Esophagus squamous epithelium (tissue), 5 donors: ENCODE data around the gene SSRP1. TPM values are rescaled to one million over a fixed set of nuclear protein-coding genes. Genes with fewer than 3 reads are reported as not detected.

ENCODE experiments used
- DNase-seq: peaks from one replicate; lab custom pipeline; 2025; lab: John Stamatoyannopoulos, UW
- H3K27ac ChIP-seq, 4 donors: fragments of 200-600 bp; sonication (generic); one replicate each; pipeline ENCODE4 v1.5.1; 2016 to 2019; ENCODE audit warnings: mild to moderate bottlenecking in 1 of 4
- H3K27me3 ChIP-seq, 4 donors: fragments of 200-600 bp; sonication (generic); 1 replicate in 3 of 4; 2 replicates in 1 of 4; pipeline versions ENCODE4 v1.5.1 to v1.6.0; 2017 to 2021; ENCODE audit warnings: antibody characterized with exemption in 1 of 4
- H3K36me3 ChIP-seq, 3 donors: fragments of 200-600 bp; sonication (generic); one replicate each; pipeline ENCODE4 v1.5.1; 2016 to 2019
- H3K4me1 ChIP-seq, 3 donors: fragments of 200-600 bp; sonication (generic); one replicate each; pipeline ENCODE4 v1.5.1; 2017 to 2019
- H3K4me3 ChIP-seq, 4 donors: fragments of 200-600 bp; sonication (generic); 1 replicate in 3 of 4; 2 replicates in 1 of 4; pipeline ENCODE4 v1.5.1; 2016 to 2019; ENCODE audit warnings: mild to moderate bottlenecking in 2 of 4, moderate library complexity in 1 of 4
- H3K9me3 ChIP-seq, 3 donors: fragments of 200-600 bp; sonication (generic); one replicate each; pipeline ENCODE4 v1.5.1; 2016 to 2019
- CTCF ChIP-seq, 6 experiments: fragments of 450-650 bp in 4 of 6; fragments of 200-600 bp in 2 of 6; sonication (generic) in 2 of 6; IDR thresholded peaks; one replicate each; pipeline ENCODE4 v1.5.1; 2016 to 2019; ENCODE audit warnings: antibody characterized with exemption in 6 of 6, mild to moderate bottlenecking in 4 of 6, moderate library complexity in 4 of 6
- POLR2A ChIP-seq, 4 donors: fragments of 450-650 bp; IDR thresholded peaks; one replicate each; pipeline ENCODE4 v1.6.1; 2017; ENCODE audit warnings: antibody characterized with exemption in 4 of 4, mild to moderate bottlenecking in 4 of 4, moderate library complexity in 3 of 4
- WGBS, 2 donors: methylation state at CpG; one replicate each; pipeline ENCODE4 v1.1.5; 2018; 5-methylcytosine and 5-hydroxymethylcytosine counted together
- intact Hi-C: fragments of 100-400 bp; cut with DNase I; formaldehyde crosslinking; loops from one replicate; pipeline ENCODE4 v1.15.0; 2022
- total RNA-seq, 4 donors: library from RNA; depleted of rRNA; stranded (reverse); fragments of >200 nt; gene quantifications; one replicate each; pipeline ENCODE4 v1.1.0, GENCODE V29; 2016
- donor health status: DM: yes; HTN: yes; CAD: no.

The SSRP1 gene
- total RNA-seq, 4 donors from 2014 or later: 49.0 to 98.8 (median 81.3) TPM

DNA sequence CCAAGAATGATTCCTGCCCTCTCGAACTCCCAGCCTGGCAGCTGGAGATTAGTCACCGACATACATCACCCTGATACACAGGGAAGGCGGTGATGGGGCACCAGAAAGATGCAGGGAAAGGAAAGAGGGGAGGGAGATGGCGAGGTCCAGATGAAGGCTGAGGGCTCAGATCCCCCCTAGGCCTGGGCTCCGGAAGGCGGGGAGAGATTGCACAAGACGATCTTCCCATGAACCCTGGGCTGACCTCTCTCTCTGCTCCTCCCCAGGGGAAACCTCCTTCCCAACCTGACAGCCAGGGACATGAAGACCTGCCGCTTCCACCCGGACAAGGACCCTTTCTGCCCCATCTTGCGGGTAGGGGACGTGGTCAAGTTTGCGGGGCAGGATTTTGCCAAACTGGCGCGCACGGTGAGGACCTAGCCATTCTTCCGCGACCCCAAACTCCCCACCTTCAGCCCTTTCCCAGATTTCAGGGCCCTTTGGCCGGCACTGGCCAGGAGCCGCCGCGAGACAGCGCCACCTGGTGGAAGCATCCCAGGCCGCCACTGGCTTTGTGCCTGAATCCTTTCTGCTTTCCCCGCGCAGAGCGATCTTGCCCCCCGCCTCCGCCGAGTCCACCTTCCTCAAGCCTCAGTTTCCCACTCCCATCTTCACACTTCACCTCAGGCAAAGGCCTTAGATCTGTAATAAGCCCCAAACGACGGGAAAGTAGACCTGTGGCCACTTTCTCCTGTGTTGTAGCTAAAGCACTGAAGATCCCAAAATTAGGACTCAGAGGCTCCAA lies 14.0 kb upstream of the SSRP1 start:
- Histone ChIP-seq H3K36me3 (no peaks in the 10 kb centered on the region), H3K27ac (no peak overlapping the region), H3K4me1 (peaks cover 0 to 20% (median 3%) of the 10 kb centered on the region in 3 donors), H3K4me3 (no peak overlapping the region), H3K9me3 (no peaks in the 10 kb centered on the region), H3K27me3 (no peaks in the 10 kb centered on the region)
- TF ChIP-seq POLR2A (IDR thresholded peaks at IDR 0.05) (no peak), CTCF (IDR thresholded peaks at IDR 0.05) (peak; percentile 71 to 91 (median 77))
- intact Hi-C loops: loop anchor here (10.0 kb wide), 2 partner anchors 125 to 285 kb away; no protein-coding TSS in a partner anchor
- 18 to 25% methylated on average over 22 to 24 of the region's 31 CpGs for WGBS, 2 donors
- DNase-seq: no peak

GRCh38 chr11:57348636-57349313 lies 13.1 kb upstream of the SSRP1 start:
- H3K27ac ChIP-seq: no peak overlapping the region
- intact Hi-C loops: loop anchor here (10.0 kb wide), 2 partner anchors 126 to 286 kb away; no protein-coding TSS in a partner anchor
- no peaks in the 10 kb centered on the region for H3K36me3 ChIP-seq
- H3K9me3 ChIP-seq: no peaks in the 10 kb centered on the region
- TF ChIP-seq POLR2A (IDR thresholded peaks at IDR 0.05) (no peak), CTCF (IDR thresholded peaks at IDR 0.05) (no peak)
- no peaks in the 10 kb centered on the region for H3K27me3 ChIP-seq
- H3K4me1 ChIP-seq: peaks cover 0 to 13% (median 3%) of the 10 kb centered on the region in 3 donors
- no peak for DNase-seq
- H3K4me3 ChIP-seq: no peak overlapping the region
- 84 to 85% methylated on average over 12 of the region's 14 CpGs for WGBS, 2 donors

DNA sequence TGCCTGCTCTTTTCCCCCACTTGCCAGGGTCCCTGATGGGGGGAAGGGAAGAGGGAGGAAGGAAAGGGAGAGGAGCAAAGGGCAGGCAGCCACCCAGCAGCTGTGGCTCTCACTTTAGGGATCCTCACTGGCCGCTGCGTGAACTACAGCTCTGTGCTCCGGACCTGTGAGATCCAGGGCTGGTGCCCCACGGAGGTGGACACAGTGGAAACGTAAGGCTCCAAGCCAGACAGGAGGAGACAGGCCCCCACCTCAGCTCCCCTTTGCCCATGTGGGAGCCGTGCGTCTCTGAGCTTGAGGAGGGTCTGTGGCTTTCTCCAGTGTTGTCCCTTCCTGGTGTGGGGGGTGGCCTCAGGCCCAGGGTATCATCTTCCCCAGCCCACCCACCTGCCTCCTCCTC lies 12.4 kb upstream of the SSRP1 start:
- TF ChIP-seq POLR2A (IDR thresholded peaks at IDR 0.05) (no peak), CTCF (IDR thresholded peaks at IDR 0.05) (no peak)
- DNase-seq: no peak
- intact Hi-C loops: loop anchor here (10.0 kb wide), 2 partner anchors 127 to 287 kb away; no protein-coding TSS in a partner anchor
- WGBS, 2 donors: 78 to 82% methylated on average over 4 to 5 of the region's 7 CpGs
- H3K27ac ChIP-seq: no peak overlapping the region
- peaks cover 0 to 11% (median 3%) of the 10 kb centered on the region in 3 donors for H3K4me1 ChIP-seq
- no peaks in the 10 kb centered on the region for H3K27me3 ChIP-seq
- H3K9me3 ChIP-seq: no peaks in the 10 kb centered on the region
- H3K36me3 ChIP-seq: no peaks in the 10 kb centered on the region
- H3K4me3 ChIP-seq: no peak overlapping the region

DNA sequence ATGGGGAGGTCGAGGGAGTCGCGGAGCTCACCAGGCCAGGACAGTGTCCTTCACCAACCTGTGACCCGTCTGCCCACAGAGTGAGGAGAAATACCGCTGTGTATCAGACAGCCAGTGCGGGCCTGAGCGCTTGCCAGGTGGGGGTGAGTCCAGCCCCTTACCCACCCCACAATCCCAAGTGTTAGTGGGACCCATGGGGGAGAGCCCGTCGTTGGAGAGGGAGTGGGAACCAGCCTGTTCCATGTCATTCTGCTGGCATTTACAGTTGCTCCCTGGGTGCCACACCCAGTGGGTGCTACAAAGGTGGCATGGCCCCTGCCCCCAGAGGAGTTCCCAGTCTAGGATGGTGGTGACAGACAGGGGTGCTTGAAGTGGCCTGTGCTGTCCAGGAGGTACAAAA lies 11.6 kb upstream of the SSRP1 start:
- Histone ChIP-seq H3K36me3 (no peaks in the 10 kb centered on the region), H3K4me1 (peaks cover 0 to 11% (median 3%) of the 10 kb centered on the region in 3 donors), H3K4me3 (no peak overlapping the region), H3K9me3 (no peaks in the 10 kb centered on the region), H3K27ac (no peak overlapping the region), H3K27me3 (no peaks in the 10 kb centered on the region)
- 93 to 94% methylated on average over 3 of the region's 9 CpGs for WGBS, 2 donors
- DNase-seq: no peak
- intact Hi-C loops: loop anchor here (10.0 kb wide), 2 partner anchors 127 to 287 kb away; no protein-coding TSS in a partner anchor
- TF ChIP-seq POLR2A (IDR thresholded peaks at IDR 0.05): no peak
- TF ChIP-seq CTCF (IDR thresholded peaks at IDR 0.05): no peak
